HG03039 (cell line): ENCODE data around the gene GPC1.

Experiments
- ATAC-seq: cut with Tn5 transposase; IDR thresholded peaks from one replicate; pipeline ENCODE4 v1.9.1; 2021; ENCODE audit warnings: mild to moderate bottlenecking, moderate library complexity; ENCODE audit not compliant: unreplicated experiment

The GPC1 gene

DNA sequence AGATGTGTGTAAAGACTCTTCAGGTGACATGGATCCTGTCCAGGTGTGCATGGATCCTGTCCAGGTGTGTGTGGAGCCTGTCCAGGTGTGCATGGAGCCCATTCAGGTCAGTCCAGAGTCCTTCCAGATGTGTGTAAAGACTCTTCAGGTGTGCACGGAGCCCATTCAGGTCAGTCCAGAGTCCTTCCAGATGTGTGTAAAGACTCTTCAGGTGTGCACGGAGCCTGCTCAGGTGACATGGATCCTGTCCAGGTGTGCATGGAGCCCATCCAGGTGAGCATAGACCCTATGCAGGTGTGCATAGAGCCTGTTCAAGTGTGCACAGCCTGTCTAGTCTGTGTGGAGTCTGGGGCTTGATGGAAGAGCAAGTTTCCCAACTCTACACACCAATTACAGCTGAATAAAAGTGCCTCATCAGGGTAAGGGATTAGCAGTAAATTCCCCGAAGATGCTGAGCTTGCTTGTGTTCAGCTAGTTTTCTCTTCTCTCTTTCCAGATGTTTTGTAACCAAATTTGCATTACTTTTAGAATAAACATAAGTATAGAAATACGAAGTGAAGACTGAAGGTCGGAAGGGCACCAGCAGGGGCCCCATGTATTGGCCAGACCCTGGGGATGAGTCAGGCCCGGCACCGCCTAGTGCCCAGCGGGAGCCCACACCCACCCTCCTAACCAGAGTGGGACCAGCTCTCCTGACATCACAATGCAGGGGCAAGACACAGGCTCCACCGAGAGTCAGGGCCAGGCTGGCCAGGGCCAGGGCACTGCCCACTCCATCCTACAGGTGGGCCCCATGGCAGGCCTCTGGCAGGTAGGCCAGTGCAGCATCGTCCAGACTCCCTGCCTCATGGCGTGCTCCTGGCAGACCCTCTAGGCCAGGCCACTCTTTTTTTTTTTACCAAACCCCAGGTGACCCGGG is 38.6 kb upstream of the GPC1 start:
- no peak for ATAC-seq

DNA sequence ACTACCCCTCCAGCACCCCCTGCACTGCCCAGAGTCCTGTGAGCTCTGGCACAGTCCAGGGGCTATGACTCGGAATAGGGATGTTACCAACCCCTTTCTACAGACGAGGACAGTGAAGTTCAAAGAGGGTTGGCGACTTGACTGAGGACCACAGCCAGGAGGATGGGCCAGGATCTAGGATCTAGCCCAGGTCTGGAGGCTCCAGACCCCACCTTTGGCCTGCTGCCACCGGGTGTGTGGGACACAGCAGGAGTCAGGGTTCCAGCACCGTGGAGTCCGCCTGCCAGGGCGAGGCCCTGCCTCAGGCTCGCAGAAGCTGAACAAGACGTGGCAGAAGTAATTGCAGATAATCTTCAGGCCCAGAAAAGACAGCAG is 37.9 kb upstream of the GPC1 start:
- ATAC-seq, result no peak

DNA sequence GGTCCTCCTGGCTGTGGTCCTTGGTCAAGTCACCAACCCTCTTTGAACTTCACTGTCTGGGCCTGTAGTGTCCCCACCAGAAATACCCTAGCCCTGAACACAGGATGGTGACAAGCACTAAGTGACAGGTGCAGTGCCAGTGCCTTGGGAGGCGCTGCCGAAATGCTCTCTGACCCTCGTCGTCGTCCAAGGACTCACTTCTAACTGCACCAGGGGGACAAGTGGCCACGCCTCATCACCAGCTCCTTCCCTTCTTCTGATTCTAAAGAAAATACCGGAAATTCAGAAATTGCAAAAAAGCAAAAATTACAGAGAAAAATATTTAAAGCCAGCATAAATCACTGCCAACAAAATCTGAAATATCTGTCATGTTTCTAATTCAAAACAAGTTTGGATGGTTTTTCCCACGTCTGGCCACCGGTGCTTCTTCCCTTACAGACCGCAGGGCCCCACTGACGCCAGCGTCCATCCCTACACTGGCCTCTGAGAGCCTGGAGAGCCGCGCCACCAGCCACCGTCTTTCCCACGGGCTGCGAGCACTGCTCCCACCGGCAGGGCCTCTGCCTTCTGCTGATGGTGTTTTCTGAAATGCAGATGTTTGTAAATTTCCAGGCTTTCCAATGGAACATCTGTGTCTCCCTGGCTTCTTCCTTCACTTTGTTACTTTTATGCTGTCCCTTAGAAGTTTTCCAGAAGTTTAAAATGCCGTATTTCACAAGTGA is 37.4 kb upstream of the GPC1 start:
- no peak for ATAC-seq

DNA sequence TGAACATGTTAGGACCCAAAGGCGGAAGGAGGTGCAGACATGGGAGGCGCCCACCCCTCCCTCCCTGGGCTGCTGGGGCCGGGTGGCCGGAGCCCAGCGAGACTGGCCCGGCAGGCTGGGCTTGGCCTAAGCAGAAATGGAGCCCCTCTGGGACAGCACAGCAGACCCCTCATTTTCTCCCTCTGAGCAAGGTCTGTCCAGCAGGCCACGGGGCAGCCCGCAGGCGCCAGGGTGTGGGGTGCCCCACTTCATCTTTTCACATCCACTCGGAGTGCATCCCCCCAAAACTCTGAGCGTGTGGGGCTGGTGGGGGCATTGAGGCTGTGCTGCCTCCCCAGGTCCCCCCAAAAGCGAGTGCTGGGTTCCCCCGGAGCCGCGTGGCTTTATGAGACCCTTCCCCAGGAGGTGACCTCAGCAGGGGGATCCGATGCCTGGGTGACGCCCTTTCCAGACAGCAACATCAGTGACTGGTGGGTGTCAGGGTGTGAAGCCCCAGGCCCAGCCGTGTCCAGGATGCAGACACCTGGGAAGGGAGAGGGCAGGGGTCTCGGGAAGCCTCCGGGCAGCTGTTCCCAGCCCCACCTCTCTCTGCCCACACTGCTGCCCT is 36.7 kb upstream of the GPC1 start:
- ATAC-seq, result no peak

DNA sequence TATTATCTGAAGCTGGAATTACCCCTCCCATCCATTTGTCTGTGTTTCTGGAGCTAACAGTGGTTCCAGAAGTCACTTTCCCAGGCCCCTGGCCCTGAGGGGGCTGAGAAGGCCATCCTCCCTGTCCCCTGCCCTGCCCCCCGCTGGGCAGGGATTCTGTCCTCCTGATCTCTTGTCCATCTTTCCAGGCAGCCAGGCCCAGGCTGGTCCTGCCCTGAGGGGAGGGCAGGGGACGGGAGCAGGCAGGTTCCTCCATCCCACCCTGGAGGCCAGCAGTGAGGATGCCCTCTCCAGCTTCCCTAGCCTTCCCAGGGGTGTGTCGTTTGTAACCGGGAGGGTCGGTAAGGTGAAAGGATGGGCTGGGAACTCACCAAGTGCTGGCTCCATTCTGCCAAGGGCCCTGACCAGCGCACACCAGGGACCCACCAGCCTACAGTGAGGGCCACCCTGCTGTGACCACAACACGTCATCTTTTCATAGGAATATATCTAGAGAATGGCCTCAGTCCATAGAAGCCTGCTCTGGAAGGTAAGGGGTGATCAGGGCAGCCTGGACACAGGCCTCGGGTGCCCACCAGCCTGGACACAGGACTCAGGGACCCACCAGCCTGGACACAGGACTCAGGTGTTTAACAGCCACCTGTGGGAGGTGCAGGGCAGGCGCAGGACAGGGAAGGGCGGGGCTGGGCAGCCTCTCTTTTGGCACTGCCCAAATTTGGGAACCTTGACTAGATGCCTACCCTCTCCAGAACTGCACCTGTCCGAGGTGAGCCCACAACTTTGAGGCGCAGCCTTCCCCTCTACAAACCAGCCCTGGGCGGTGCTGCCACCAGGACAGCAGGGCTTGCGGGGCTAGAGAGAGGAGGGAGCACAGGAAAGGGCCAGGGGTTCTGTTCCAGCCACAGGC is 35.8 kb upstream of the GPC1 start:
- no peak for ATAC-seq

DNA sequence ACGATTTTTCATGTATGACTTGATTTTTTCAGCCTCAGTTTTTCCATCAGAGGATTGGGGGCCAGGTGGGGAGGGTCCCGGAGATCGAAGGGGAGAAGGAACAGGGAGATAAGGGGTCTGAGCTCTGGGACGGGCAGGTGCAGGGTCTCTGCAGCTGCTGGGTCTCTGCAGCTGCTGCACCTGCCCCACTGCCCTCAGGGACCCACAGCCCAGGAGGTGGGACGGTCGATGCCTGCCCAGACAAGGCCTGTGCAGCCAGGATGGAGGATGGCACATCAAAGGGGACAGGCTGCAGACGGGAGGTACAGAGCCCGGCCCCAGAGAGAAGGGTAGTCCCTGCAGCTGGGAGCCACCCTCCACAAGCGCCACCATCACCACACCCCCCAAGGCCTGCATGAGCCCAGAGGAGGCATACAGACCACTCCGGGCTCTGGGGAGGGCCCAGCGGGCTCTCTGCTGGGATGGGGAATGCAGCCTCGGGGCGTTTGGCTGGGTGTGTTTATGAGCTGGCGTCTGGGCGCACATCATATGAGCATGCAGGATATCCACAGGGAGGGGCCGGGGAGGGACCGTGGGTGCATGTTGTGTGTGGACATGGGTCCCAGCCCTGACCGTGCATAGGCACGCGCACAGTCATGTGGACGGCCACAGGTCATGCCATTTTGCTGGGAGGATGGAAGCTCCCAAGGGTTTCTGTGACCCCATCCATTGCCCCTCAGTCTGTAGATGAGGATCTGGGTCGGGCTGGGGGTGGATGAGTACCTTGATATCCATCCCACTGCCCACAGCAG is 34.9 kb upstream of the GPC1 start:
- ATAC-seq, result no peak

DNA sequence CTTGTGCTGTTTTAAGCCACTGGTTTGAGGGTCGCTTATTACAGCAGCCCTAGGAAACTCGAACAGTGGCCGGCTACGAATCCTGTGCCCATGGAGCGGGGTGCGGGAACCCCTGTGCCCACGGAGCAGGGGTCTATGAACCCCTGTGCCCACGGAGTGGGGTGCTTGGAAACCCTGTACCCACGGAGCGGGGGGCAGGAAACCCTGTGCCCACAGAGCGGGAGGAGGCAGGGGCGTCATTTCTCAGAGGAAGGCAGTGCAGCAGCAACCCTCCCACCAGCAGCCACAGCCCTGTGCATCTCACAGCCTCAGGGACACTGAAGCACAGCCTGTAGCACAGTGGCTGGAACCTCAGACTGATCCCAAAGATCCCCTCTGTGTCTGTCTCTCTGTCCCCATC is 34.2 kb upstream of the GPC1 start:
- ATAC-seq, result no peak

DNA sequence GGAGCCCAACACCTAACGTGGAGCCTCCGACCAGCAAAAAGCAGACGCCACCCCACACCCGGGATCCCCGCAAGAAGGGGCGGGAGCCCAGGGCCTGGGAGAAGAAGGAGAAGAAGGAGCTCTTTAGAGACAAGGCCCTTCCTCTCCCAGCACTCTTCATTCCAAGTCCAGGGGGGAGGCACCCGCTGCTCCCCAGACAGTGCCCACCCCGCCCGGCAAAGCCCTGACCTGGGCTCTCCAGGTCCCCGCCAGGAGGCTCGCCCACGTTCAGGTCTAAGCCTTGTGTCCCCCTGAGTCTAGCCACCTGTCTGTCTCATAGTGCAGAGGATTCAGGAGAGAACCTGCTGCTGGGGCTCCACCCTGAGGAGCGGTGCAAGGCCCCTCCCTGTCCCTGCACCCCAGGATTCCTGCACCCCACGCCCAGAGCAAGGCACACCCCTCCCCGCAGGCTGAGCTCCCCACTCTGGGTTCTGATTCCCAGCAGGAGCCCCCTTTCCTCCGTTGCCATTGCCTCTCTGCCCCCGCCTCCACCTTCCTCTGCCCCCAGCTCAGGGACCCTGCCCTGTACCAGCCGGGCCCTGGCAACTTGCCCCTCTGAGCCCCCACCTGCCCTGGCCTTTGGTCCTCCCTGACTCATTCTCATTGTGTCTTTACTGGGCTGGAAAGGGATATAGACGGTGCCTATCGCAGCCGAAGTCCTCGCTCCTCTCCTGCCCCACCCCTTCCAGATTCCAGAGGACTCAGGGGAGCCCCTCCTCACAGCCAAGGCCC is 33.5 kb upstream of the GPC1 start:
- no peak for ATAC-seq

DNA sequence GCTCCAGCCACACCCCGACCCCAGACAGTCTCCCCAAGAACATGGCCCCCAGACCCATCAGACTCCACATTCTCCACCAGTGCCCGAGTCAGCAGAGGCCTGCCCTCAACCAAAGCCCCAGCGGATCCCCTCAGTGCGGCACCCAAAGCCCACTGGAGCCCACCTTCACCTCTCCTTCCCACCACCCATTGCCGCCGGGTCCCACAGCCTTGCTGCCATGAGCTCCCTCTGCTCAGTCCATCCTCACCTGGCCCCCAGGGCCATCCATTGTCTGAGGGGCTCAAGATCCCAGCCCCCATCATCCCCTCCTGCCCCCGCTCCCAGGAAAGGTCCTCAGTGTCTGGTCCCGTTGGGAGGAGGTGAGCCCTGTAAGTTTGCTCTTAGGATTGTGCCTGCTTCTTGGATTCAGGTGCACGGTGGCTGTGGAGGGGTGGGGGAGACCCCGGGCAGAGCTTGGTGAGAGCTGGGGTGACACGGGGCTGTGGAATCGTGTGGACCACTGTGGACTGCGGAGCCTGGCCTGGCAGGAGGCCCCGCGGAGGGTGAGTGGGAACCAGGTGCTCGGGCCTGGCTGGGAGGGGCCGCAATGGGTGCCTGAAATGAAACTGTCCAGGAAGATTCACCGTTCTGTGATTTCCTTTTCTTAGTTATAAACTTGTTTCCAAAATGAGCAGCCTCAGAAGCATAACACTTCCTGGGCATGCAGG is 32.7 kb upstream of the GPC1 start:
- no peak for ATAC-seq

DNA sequence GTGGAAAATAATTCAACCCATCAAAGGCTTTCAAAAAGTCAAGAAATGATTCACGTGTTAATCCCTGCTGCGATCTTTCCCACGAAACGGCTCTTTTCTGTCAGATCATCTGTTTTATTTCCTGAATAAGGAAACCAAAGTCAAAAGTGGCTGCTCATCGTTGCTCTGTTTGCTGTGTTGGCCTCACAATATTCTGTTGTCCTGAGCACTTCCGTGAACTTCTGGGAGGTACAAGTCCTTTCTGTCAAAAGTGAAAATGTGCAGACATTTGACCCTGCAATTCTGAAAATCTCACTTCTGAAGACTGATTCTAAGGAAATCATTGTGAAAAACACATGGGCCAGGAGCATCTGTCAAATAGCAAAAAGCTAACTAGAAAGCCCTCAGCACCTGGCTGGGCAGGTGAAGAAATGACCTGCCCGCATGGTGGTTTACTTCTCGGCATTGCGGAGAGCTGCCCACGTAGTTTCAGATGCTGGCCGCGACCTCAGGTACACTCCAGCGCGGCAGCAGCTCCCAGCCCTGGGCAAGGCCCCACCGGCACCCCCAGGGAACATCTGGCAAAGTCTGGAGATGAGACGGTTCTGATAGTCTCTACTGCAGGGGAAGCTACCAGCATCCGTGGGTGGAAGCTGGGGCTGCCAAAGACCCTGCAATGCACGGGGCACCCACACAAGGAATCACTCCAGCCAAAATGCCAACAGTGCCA is 31.9 kb upstream of the GPC1 start:
- no peak for ATAC-seq

DNA sequence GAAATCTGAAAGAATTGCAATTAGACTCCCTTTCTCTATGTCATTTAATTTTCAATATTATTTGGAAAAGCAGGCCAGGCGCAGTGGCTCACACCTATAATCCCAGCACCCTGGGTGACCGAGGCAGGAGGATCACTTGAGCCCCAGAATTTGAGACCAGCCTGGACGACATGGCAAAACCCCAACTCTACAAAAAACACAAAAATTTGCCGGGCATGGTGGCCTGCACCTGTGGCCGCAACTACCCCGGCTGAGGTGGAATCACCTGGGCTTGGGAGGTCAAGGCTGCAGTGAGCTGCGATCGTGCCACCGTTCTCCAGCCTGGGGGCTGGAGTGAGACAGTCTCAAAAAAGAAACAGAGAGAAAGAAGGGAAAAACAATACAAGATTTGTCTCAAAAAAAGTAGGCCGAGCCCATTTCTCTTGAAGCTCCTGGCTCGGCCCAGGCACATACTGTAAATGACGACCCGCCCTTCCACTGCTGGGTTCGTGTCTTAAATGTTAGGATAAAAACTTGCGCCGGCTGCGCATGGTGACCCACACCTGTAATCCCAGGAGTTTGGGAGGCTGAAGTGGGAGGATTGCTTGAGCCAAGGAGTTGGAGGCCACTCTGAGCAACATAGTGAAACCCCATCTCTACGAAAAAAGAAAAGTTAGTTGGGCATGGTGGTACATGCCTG is 31.1 kb upstream of the GPC1 start:
- ATAC-seq, result no peak

DNA sequence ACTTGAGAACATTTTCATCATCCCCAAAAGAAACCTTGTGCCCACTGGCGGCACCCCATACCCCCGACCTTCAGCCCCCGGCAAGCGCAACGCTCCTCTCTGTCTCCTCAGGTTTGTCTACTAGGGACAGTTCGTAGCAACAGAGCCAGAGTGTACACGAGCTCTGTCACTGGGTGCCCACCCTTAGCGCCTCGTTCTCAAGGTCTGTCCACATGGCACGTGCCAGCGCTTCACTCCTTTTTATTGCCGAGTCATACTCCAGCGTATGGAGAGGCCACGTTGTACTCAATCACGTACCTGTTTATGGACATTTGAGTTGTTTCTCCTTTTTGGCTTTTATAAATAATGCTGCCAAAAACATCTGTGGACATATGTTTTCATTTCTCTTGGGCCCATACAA is 30.3 kb upstream of the GPC1 start:
- no peak for ATAC-seq

DNA sequence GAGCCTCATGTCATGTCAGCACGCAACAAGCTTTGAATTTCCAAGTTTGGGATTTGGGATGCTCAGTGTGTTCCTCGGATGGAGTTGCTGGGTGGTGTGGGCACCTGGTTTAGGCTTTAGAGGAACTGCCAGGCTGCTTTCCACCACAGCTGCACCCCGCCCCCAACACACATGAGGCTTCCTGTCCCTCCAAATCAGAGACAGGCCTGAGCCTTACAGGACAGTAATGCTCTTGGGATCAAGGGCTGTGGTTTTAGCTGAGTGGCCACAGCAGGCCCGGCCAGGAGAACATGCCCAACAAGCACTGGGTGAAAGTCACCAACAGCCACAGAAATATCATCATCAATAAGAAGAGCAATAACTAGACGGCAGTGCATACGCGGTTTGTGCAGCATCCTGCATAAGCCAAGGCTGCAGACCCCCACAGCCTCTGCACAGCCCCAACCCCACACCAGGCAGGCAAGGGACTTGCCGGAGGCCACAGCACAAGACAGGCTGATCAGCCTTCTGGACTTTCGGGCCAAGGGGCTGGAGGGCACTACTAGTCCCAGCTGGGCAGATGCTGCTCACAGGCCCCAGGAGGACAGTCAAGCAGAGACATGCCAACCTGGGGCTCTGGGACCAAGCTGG is 29.7 kb upstream of the GPC1 start:
- no peak for ATAC-seq

DNA sequence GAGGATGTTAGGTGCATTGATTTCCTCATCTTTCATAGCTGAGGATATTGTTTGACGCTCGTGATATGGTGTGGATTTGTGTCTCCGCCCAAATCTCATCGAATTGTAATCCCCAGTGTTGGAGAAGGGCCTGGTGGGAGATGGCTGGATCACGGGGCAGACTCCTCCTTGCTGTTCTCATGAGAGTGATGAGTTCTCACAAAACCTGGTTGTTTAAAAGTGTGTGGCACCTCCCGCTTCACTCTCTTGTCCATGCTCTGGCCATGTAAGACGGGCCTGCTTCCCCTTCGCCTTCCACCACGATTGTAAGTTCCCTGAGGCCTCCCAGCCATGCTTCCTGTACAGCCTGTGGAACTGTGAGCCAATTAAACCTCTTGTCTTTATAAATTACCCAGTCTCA is 28.4 kb upstream of the GPC1 start:
- ATAC-seq, result no peak

DNA sequence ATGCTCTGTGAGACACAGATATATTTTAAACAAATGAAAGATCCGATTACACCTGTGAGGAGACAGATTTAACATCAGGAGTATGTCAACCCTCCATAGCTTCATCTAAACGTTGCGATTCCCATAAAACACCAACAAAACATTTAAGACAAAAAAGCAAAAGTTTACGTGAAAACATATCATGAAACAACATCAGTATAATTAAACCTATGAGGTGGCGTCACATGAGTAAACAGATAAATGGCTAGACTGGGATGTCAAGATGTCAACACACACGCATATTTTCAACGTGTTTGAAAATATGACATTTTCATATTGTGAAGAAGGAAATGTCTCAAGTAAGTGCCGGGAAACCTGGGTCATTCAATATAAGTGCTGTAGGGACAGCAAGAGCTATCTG is 25.5 kb upstream of the GPC1 start:
- ATAC-seq, result no peak

DNA sequence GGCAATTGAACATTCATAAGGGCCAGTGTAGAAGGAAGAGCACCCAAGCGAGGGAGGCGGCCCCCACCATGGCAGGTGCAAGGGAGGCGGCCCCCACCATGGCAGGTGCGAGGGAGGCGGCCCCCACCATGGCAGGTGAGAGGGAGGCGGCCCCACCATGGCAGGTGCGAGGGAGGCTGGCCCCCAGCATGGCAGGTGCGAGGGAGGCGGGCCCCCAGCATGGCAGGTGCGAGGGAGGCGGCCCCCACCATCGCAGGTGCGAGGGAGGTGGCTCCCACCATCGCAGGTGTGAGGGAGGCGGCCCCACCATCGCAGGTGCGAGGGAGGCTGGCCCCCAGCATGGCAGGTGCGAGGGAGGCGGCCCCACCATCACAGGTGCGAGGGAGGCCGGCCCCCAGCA is 24.7 kb upstream of the GPC1 start:
- ATAC-seq, result no peak
